CD4-positive, alpha-beta T cell (primary cell): ENCODE measurements around the gene FUT8. TPM values are rescaled to one million over a fixed set of nuclear protein-coding genes. Genes with fewer than 3 reads are reported as not detected.

ENCODE experiments used
- ATAC-seq: fragments of 200-7000 bp; cut with Tn5 transposase; one replicate; pipeline ENCODE4 v1.10.0; 2022; ENCODE audit warnings: mild to moderate bottlenecking; ENCODE audit not compliant: poor library complexity
- CTCF ChIA-PET: fragments of 350-600 bp; sonication (Branson Sonifier 250); formaldehyde crosslinking; loops from one replicate; lab custom pipeline; 2021; ENCODE audit warnings: antibody characterized with exemption, inconsistent platforms; lab: Charles Lee
- POLR2A ChIA-PET: fragments of 350-600 bp; sonication (Branson Sonifier 250); formaldehyde crosslinking; loops from one replicate; lab custom pipeline; 2021; ENCODE audit warnings: antibody characterized with exemption, inconsistent platforms; lab: Charles Lee
- DNase-seq, 14 experiments: peaks; one replicate each; pipeline ENCODE4 v3.0.0-alpha.2; 2013 to 2020; ENCODE audit warnings: mixed read lengths in 2 of 14
- H3K27ac ChIP-seq, 2 donors: one replicate each; pipeline versions ENCODE4 v1.5.1 to v1.7.0; 2013; ENCODE audit warnings: low read length in 2 of 2, low read depth in 1 of 2, mild to moderate bottlenecking in 1 of 2
- H3K27me3 ChIP-seq, 2 experiments: 1 replicate in 1 of 2; 2 replicates in 1 of 2; pipeline versions ENCODE4 v1.6.1 to v1.7.0; 2013; ENCODE audit warnings: low read length in 2 of 2, control low read depth in 1 of 2, mild to moderate bottlenecking in 1 of 2, moderate library complexity in 1 of 2; ENCODE audit not compliant: insufficient read depth in 2 of 2, control insufficient read depth in 1 of 2
- H3K36me3 ChIP-seq: one replicate; pipeline ENCODE4 v1.6.1; 2013; ENCODE audit warnings: low read length, control low read depth; ENCODE audit not compliant: insufficient read depth
- H3K4me1 ChIP-seq: one replicate; pipeline ENCODE4 v1.6.1; 2013; ENCODE audit warnings: low read length, control low read depth; ENCODE audit not compliant: insufficient read depth
- H3K4me3 ChIP-seq: one replicate; pipeline ENCODE4 v1.5.1; 2013; ENCODE audit warnings: mild to moderate bottlenecking, low read length, moderate library complexity
- H3K9me3 ChIP-seq, 2 experiments: 1 replicate in 1 of 2; 2 replicates in 1 of 2; pipeline versions ENCODE4 v1.6.1 to v1.7.0; 2013; ENCODE audit warnings: low read length in 2 of 2, mild to moderate bottlenecking in 2 of 2, control low read depth in 1 of 2, moderate library complexity in 1 of 2; ENCODE audit not compliant: control insufficient read depth in 1 of 2, insufficient read depth in 1 of 2
- H3K27ac Mint-ChIP-seq: one replicate; pipeline ENCODE4 v1.8.0; 2020; ENCODE audit warnings: mixed read lengths
- H3K27me3 Mint-ChIP-seq: one replicate; pipeline ENCODE4 v1.8.0; 2021; ENCODE audit warnings: mixed read lengths
- H3K36me3 Mint-ChIP-seq: one replicate; pipeline ENCODE4 v1.8.0; 2021; ENCODE audit warnings: low read depth, mixed read lengths
- H3K4me1 Mint-ChIP-seq: one replicate; pipeline ENCODE4 v1.8.0; 2021; ENCODE audit warnings: low read depth, mixed read lengths
- H3K4me3 Mint-ChIP-seq: one replicate; pipeline ENCODE4 v1.8.0; 2020; ENCODE audit warnings: mild to moderate bottlenecking, mixed read lengths
- H3K9me3 Mint-ChIP-seq: one replicate; pipeline ENCODE4 v1.8.0; 2020; ENCODE audit warnings: mixed read lengths
- CTCF ChIP-seq: fragments of 200-600 bp; IDR thresholded peaks from one replicate; pipeline ENCODE4 v1.8.0; 2022; ENCODE audit warnings: antibody characterized with exemption, mild to moderate bottlenecking
- intact Hi-C, 2 experiments: fragments of 100-400 bp; cut with DNase I in 1 of 2; cut with micrococcal nuclease in 1 of 2; formaldehyde crosslinking; loops; one replicate each; pipeline versions ENCODE4 v1.15.1 to v1.9.0; 2023 to 2025; cut with DNase I, micrococcal nuclease
- total RNA-seq, 174 experiments: library from RNA in 2 of 174; stranded (reverse) in 2 of 174; gene quantifications; one replicate each; pipeline ENCODE4 v1.2.3 and lab custom pipeline; 2021 to 2026

The FUT8 gene
- total RNA-seq, 2 experiments from 2014 or later = 31.3 to 39.1 TPM

- no peaks in the 10 kb centered on the region for H3K9me3 Mint-ChIP-seq
- H3K4me1 Mint-ChIP-seq = peaks cover 17% of the 10 kb centered on the region
- Histone ChIP-seq H3K9me3 (no peaks in the 10 kb centered on the region), H3K36me3 (no peaks in the 10 kb centered on the region), H3K4me1 (peaks cover 10% of the 10 kb centered on the region), H3K27ac (no peak overlapping the region), H3K4me3 (no peak overlapping the region), H3K27me3 (no peaks in the 10 kb centered on the region)
- ATAC-seq (no peak), DNase-seq (no peak)
- TF ChIP-seq CTCF = no peak
- H3K4me3 Mint-ChIP-seq = no peak overlapping the region
- ChIA-PET CTCF (no interaction called here), POLR2A (no interaction called here)
- intact Hi-C loops = no loop called here
- H3K27me3 Mint-ChIP-seq = no peaks in the 10 kb centered on the region
- H3K36me3 Mint-ChIP-seq = peaks cover 5% of the 10 kb centered on the region
- H3K27ac Mint-ChIP-seq = no peak overlapping the region
These were observed 38.9 kb upstream of the FUT8 start for GRCh38 chr14:65373671-65374039.

- no peak overlapping the region for H3K27ac ChIP-seq
- no peaks in the 10 kb centered on the region for H3K9me3 ChIP-seq
- Mint-ChIP-seq H3K27me3 (no peaks in the 10 kb centered on the region), H3K27ac (no peak overlapping the region), H3K9me3 (peaks cover 2% of the 10 kb centered on the region), H3K36me3 (peaks cover 5% of the 10 kb centered on the region), H3K4me3 (no peak overlapping the region), H3K4me1 (peaks cover 16% of the 10 kb centered on the region)
- H3K36me3 ChIP-seq = no peaks in the 10 kb centered on the region
- no peak for ATAC-seq
- TF ChIP-seq CTCF = no peak
- DNase-seq = no peak
- no peak overlapping the region for H3K4me3 ChIP-seq
- no peaks in the 10 kb centered on the region for H3K27me3 ChIP-seq
- peaks cover 10% of the 10 kb centered on the region for H3K4me1 ChIP-seq
- intact Hi-C loops = no loop called here
- ChIA-PET CTCF (no interaction called here), POLR2A (no interaction called here)
These were observed 35.0 kb upstream of the FUT8 start for GRCh38 chr14:65377576-65377975.

- H3K36me3 ChIP-seq = no peaks in the 10 kb centered on the region
- Mint-ChIP-seq H3K36me3 (peaks cover 5% of the 10 kb centered on the region), H3K27me3 (no peaks in the 10 kb centered on the region), H3K4me3 (no peak overlapping the region), H3K4me1 (no peaks in the 10 kb centered on the region), H3K9me3 (peaks cover 2% of the 10 kb centered on the region), H3K27ac (no peak overlapping the region)
- H3K27me3 ChIP-seq = no peaks in the 10 kb centered on the region
- no peaks in the 10 kb centered on the region for H3K9me3 ChIP-seq
- ChIA-PET CTCF (no interaction called here), POLR2A (no interaction called here)
- intact Hi-C loops = no loop called here
- no peaks in the 10 kb centered on the region for H3K4me1 ChIP-seq
- TF ChIP-seq CTCF = no peak
- no peak overlapping the region for H3K4me3 ChIP-seq
- DNase-seq (no peak), ATAC-seq (no peak)
- no peak overlapping the region for H3K27ac ChIP-seq
These were observed 29.9 kb upstream of the FUT8 start for GRCh38 chr14:65382586-65382985.
